Muscle of back (tissue), 13 donors: ENCODE measurements around the gene FKBP4. TPM values are rescaled to one million over a fixed set of nuclear protein-coding genes. Genes with fewer than 3 reads are reported as not detected.
"Not testable (repeated sequence)": the region's sequence is repeated elsewhere in the genome, so short reads cannot be mapped to it uniquely, and the experiment has no call there.

Experiments used
- DNase-seq, 3 donors: peaks; one replicate each; pipeline versions ENCODE4 v3.0.0 to v3.0.0-alpha.2; 2013
- long read RNA-seq, 9 donors: transcript quantifications; one replicate each; lab custom pipeline, GENCODE V29; 2026
- polyA plus RNA-seq, 10 donors: library from polyadenylated mRNA; unstranded; fragments of 120-200 nt; gene quantifications; one replicate each; pipeline ENCODE4 v1.2.1, GENCODE V29; 2013; ENCODE audit not compliant: insufficient read length in 10 of 10

Gene FKBP4, protein sequence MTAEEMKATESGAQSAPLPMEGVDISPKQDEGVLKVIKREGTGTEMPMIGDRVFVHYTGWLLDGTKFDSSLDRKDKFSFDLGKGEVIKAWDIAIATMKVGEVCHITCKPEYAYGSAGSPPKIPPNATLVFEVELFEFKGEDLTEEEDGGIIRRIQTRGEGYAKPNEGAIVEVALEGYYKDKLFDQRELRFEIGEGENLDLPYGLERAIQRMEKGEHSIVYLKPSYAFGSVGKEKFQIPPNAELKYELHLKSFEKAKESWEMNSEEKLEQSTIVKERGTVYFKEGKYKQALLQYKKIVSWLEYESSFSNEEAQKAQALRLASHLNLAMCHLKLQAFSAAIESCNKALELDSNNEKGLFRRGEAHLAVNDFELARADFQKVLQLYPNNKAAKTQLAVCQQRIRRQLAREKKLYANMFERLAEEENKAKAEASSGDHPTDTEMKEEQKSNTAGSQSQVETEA
- 10 to 100 TPM; 34.6 to 59.0 (median 47.6) TPM for polyA plus RNA-seq
- long read RNA-seq, donor 1, transcript FKBP4-201 (10 exons, 3,732 nt): major isoform, 6 of 6 reads
- long read RNA-seq, donor 1, partial matches to known transcripts: 0 of 6 reads
- long read RNA-seq, donor 1, other reads (novel, unspliced or antisense): 0 of 6 reads
- long read RNA-seq, donor 2, transcript FKBP4-201 (10 exons, 3,732 nt): major isoform, 6 of 14 reads
- long read RNA-seq, donor 2, partial matches to known transcripts: 8 of 14 reads
- long read RNA-seq, donor 2, other reads (novel, unspliced or antisense): 0 of 14 reads
- long read RNA-seq, donor 3: 0 reads
- long read RNA-seq, donor 4, partial matches to known transcripts: 5 of 6 reads
- long read RNA-seq, donor 4, other reads (novel, unspliced or antisense): 0 of 6 reads
- long read RNA-seq, donor 5, transcript FKBP4-201 (10 exons, 3,732 nt): major isoform, 8 of 13 reads
- long read RNA-seq, donor 5, partial matches to known transcripts: 0 of 13 reads
- long read RNA-seq, donor 5, other reads (novel, unspliced or antisense): 5 of 13 reads
- long read RNA-seq, donor 6, transcript FKBP4-201 (10 exons, 3,732 nt): major isoform, 7 of 13 reads
- long read RNA-seq, donor 6, partial matches to known transcripts: 5 of 13 reads
- long read RNA-seq, donor 6, other reads (novel, unspliced or antisense): 0 of 13 reads
- long read RNA-seq, donor 7, partial matches to known transcripts: 13 of 15 reads
- long read RNA-seq, donor 7, other reads (novel, unspliced or antisense): 0 of 15 reads
- long read RNA-seq, donor 8, partial matches to known transcripts: 0 of 3 reads
- long read RNA-seq, donor 8, other reads (novel, unspliced or antisense): 0 of 3 reads
- long read RNA-seq, donor 9, partial matches to known transcripts: 0 of 1 reads
- long read RNA-seq, donor 9, other reads (novel, unspliced or antisense): 0 of 1 reads

DNA sequence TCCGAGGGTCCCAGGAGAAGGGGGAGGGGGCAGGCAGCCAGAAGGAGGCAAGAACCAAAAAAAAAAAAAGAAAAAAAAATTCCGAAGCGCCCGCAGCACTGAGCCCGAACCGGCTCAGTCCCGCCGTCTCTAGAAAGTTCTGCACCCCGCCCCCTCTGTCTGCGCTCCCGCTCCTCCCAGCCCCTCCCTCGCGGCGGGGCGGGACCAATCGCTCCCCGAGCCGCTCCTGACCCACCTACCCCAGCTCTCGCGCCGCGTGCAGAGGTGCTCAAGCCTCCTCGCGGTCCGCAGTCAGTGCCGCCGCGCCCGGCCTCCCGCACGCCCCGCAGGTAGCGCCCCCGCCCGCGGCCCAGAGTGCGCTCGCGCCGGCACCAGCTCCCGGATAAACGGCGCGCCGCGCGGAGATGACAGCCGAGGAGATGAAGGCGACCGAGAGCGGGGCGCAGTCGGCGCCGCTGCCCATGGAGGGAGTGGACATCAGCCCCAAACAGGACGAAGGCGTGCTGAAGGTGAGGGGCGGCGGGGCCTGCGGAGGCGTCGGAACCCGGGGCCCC, at the start of gene FKBP4:
Gene FKBP4, plus strand, starts transcription at position 235 of the 554 bp plus-strand sequence. Its CDS starts 170 bp downstream, at position 405.
- DNase-seq: peak; percentile 89 to 96 (median 92)

DNA sequence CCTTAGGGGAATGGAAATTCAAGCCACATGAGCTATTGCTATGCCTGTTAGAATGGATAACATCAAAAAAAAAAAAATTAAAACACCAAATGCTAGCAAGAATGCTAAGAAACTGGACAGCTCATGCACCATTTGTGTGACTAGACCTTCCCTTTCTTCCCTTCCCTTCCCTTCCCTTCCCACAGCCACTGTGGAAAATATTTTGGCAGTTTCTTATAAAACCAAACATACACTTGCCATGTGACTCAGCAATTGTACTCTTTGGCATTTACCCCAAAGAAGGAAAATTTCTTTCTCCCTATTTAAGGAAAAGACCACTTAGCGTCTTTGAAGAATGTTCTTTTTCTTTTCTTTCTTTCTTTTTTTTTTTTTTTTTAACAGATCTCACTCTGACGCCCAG, 49.1 kb upstream of the FKBP4 start:
- DNase-seq: no peak

DNA sequence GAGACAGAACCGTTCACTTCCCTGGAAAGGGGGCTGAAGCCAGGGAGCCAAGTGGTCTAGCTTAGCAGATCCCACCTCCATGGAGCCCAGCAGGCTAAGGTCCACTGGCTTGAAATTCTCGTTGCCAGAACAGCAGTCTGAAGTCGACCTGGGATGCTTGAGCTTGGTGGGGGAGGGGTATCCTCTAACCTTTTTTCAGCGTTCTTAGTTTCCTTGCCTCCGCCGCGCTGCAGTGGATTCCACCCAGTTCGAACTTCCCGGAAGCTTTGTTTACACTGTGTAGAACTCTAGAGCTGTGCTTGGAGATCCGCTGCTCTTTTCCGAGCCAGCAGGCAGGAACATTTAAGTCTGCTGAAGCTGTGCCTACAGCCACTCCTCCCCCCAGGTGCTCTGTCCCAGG, 45.2 kb upstream of the FKBP4 start:
- no peak for DNase-seq

DNA sequence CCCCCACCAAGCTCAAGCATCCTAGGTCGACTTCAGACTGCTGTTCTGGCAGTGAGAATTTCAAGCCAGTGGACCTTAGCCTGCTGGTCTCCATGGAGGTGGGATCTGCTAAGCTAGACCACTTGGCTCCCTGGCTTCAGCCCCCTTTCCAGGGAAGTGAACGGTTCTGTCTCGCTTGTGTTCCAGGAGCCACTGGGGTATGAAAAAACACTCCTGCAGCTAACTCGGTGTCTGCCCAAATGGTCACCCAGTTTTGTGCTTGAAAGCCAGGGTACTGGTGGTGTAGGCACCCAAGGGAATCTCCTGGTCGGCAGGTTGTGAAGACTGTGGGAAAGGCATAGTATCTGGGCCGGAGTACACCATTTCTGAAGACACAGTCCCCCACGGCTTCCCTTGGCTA, 44.6 kb upstream of the FKBP4 start:
- no peak for DNase-seq

DNA sequence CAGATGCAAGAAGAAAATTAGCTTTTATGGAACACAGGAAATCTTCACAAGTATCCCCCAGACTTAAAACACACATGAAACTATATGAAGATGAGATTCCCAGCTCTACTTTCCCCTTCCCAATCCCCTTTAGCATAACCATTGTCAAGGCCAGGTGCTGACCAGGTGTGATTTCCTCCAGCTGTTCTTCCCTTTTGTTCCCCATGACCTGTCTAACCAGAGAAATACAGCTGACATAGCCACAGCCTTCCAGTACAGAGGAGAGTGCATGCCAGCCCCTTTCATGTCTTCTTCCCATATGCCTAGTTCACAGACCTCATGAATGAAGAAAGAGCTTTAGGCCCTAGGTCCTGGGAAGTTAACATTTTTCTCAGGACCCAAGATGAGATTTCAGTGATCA, 43.5 kb upstream of the FKBP4 start:
- no peak for DNase-seq

DNA sequence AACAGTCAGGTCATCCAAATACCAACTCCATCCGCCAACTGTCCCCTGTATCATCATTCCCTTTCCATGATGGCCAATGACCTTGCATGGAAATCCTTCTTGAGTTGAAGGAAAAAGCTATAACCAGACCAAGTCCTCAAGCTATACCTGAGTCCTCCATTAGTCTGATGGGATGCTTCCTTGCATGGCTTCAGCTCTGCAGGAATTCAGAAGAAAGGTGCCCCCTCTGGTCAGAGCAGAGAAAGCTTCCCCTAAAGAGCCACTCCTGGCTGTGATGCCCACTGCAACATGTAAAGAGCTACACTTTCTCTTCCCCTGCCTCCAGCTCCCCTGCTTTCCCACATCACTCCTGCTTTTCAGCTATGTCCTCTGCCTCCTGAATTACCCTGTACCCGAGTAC, 43.1 kb upstream of the FKBP4 start:
- DNase-seq: no peak

DNA sequence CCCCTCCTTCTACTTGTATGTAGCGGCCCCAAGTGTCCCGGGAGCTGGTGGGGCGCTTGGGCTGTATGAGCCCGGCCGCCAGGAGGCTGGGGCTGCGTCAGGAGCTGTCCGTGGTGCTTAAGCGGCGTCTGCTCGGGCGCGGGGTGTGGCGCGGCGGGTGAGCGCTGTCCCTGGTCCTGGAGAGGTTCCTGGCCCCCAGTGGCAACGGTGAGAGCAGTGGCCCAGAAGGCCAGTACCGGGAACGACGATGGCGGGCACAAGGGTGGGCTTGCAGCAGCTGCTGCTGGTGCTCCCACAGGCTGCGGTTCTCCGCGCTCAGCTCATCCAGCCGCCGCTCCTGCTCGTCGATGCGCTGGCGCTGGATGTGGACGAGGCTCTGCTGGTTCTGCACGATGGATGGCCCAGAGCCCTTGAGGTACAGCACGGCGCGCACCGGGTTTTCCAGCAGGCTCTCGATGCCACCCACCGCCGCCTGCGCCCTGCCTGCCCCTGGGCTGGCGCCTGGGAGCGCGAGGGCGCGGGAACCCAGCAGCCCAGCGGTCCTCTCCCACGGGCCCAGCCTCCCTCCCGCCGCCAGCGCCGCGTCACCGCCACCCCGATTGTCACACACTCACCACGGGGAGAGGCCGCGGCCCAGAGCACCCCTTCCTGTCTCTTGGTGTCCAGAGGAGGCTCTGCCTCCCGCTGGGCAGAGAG, 41.9 kb upstream of the FKBP4 start:
- peak; percentile 66 to 92 (median 88) for DNase-seq

DNA sequence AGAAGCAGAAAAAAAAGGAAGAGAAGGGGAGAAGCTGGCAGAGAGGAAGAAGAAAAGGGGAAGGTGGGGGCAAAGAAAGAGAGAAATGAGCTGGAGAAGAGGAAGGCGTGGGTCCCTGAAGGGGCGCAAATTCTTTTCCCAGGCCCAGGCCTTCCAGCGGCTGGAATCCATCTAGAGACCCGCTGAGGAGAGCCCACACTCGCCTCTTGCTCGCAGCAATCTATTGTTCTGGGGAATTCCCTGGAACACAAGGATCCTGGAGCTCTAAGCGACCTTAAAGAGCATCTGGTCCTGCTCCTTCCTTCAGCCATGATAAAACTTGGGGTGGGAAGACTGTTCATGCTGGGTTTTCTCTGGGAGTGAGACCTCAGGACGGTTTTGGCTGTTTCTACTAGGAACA, 41.2 kb upstream of the FKBP4 start:
- no peak for DNase-seq

DNA sequence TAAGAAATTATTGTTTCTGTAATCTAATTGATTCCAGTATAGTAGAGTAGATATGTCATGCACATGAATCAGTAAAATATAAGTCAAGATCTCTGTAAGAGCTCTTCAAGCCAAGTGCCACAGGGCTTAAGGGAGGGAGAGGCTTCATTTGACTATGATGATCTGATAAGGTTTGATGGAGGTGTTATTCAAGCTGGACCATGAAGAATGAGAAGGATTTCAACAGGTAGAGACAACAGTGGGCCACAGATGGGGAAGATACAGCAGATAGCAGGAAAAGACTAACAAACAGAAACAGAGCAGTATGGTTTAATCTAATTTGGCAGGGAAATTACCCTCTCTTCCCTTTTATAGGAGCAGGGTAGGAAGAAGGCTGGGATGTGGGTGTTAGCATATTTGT, 40.6 kb upstream of the FKBP4 start:
- no peak for DNase-seq

DNA sequence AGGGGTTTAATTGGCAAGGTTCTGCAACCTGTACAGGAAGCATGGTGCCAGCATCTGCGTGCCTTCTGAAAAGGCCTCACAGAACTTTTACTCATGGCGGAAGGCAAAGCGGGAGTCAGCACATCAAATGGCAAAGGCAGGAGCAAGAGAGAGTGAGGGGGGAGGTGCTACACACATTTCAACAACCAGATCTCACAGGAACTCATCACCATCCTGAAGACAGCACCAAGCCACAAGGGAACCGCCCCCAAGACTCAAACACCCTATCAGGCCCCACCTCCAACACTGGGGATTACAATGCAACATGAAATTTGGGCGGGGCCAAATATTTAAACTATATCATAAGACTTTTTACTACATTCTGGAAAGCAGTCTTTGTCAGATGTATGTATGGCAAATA, 38.0 kb upstream of the FKBP4 start:
- no peak for DNase-seq

DNA sequence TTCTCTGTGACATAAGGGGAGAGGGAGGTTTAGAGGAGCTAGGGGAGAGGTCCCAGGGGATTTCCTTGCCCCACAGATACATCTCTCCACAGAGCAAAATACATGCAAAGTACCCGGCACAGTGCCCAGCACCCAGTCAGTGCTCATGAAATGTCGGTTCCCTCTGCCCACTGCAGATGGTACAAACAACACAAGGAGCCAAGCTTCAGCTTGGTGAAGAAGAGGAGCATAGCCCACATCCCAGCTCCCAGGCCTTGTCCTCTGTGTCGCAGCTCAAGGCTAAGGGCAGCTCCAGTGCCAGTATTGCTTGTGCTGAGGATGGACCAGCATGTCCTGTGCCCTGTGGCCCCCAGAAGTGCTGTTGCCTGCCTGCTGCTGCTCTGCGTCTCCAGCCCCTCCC, 35.0 kb upstream of the FKBP4 start:
- DNase-seq: no peak

DNA sequence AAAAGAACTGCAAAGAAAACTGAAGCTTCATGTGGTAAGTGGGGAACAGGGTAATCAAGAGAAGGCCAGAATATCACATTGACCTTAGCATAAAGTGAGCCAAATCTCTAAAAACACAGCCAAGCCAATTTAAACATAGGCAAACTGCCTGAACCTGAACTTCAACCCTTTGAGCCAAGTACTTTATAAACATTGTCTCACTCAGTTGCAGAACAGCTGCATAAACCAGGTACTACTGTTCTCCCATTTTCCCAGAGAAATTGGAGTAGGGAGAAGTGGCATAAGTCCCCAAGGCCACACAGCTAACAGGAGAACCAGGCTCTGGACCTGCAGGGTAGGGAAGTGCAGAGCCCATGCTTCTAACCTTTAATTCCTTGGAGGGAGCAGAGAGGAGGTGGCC, 30.4 kb upstream of the FKBP4 start:
- no peak for DNase-seq

DNA sequence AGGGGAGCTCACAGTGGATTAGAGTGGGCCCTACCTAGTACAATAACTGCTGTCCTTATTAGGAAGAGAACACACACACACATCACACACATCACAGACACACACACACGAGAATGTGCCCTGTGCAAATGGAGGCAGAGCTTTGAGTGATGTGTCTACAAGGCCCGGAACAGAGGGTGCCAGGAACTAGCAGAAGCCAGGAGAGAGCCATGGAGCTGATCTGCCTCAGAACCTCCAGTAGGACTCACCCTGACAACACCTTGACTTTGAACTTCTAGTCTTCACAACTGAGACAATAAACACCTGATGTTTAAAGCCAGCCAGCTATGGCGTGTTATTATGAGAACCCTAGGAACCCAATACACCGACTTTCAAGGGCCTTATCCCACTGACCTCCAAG, 29.7 kb upstream of the FKBP4 start:
- DNase-seq: no peak

DNA sequence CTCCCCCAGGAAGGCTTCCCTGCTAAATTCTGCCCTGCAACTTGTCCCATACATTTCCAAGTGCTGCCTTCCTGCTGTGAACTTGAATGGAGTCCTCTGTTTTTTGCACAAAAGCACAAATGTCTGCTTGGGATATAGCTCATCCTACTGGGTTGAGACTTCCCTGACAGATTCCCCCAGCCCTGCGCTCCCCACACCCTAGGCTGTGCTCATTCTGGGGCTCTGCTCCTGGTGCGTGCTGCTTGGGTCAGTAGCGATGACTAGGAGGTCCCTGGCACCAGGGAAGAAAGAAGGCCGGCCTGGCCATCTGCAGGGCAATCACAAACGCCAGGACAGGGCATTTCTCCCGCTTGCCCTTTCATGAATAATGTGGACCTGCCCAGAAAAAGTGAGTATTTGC, 29.2 kb upstream of the FKBP4 start:
- DNase-seq: no peak

DNA sequence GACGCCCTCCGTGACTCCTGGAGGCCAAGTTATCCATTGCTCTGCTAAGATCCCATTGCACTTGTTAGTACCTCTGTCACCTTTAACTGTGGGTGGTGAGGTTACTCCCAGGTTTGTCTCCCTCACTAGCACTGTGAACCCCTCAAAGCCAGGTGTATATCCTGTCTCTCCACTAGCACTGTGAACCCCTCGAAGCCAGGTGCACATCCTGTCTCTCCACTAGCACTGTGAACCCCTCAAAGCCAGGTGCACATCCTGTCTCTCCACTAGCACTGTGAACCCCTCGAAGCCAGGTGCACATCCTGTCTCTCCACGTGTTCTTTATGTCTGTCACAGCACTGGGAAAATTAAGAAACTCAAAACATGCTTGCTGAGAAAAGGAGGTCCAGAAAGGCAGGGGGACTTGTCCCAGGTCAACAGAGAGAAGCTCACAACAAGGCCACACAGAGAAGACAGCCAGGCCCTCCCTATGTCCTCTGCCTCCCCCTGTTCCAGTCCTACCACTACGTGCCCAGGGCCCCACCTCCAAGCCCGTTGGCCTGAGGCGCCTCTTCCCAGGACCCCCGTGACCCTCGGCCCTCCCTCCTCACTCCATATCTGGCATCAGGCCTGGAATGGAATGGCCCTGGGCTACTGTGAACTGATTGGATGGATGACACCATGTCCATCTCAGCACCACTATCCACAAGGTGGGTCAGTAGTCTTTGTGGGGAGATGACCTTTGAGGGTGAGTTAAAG, 26.4 kb upstream of the FKBP4 start:
- DNase-seq: no peak

DNA sequence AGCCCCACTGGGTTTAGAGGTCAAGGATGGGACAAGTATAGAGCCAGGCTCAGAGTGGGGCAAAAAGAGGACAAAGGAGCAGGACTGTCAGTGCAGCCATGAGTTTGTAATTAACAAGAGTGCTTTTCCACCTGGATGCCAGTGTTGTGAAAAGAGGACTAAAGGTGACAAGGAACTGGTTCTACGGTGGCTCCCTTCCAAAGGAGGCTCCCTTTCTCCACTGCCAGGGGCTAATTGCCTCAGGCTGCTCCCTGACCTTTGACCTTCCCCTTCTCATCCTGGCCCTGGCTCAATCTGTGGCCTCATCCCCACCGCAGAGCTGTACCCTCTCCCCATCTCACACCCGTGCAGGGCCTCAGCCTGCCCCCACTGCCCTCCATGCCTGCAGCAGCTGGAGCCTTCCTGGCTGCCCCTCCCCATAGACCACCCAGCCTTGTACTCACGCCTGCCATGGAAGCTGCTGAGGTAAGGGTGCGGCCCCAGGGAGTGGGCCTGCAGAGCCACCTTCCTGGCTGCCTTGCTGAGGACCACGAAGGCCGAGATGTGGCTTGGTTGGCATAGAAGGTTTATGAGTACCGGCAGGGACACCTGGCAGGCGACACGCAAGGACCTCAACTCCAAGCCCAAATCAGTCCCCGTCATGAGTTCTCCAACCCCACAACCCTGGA, 24.8 kb upstream of the FKBP4 start:
- no peak for DNase-seq

DNA sequence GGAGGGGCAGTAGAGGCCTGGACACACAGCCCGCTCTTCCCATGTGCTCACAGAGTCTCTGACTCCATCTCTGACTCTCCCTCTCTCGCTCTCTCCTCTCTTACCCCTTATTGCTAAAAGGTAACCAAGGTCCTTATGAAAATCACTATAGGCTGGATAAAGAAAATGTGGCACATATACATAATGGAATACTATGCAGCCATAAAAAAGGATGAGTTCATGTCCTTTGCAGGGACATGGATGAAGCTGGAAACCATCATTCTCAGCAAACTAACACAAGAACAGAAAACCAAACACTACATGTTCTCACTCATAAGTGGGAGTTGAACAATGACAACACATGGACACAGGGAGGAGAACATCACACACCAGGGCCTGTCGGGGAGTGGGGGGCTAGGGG, 24.2 kb upstream of the FKBP4 start:
- DNase-seq: not testable (repeated sequence)

DNA sequence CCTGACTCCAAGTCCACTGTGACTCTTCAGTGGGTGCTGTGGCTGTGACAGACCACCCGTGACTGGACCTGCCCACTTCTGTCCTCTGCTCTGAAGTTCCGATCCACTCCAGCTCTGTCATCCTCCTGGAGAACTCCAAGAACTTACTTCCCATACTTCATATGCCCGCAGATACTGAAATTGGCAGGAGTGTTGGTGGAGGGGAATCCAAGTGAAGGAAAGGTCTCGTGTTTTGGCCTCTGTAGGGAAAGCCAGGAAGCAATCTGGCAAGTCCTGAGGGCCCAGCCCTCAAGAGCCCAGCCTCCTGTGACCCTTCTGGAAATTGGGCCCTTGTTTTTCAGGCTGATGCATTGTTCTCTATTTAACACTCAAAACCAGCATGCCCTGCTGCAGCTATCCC, 22.4 kb upstream of the FKBP4 start:
- DNase-seq: no peak

DNA sequence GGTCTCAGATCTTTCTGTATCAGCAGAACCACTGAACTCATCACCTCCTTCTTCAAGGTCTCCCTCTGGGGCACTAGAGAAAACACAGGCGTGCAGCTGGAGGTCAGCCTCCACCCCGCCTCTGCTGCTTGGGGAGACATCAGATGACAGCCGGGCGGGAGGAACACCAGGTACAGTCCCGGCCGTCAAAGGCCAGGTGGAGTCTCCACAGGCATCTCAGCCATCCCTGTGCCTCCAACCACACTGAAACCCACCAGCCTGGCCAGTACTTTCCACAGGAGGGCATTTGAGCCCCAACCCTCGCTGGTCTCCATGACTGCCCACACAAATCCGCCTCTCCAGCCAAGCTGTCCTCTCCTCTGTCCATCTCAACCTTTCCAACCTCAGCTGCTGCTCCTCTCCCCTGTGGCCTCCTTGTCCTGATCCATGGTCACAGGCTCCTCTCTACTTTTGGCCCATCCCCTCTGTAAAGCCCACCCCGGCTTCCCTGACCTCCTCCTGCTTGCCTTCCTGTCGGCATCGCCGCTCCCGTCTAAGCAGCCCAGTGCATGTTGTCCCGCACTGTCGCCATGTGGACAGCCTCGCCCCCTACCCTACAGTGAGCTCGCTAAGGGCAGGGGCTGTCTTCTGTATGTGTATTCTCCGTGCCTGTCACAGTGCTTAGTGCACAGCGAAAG, 21.4 kb upstream of the FKBP4 start:
- DNase-seq: no peak
